Measurements from ENCODE around the gene CNBD2. TPM values are rescaled to one million over a fixed set of nuclear protein-coding genes. Genes with fewer than 3 reads are reported as not detected.
"Not testable (repeated sequence)": the region's sequence is repeated elsewhere in the genome, so short reads cannot be mapped to it uniquely, and the experiment has no call there.

The CNBD2 gene
- polyA plus RNA-seq, 6 donors from 2014 or later, result 13.4 to 23.7 (median 17.5) TPM

DNA sequence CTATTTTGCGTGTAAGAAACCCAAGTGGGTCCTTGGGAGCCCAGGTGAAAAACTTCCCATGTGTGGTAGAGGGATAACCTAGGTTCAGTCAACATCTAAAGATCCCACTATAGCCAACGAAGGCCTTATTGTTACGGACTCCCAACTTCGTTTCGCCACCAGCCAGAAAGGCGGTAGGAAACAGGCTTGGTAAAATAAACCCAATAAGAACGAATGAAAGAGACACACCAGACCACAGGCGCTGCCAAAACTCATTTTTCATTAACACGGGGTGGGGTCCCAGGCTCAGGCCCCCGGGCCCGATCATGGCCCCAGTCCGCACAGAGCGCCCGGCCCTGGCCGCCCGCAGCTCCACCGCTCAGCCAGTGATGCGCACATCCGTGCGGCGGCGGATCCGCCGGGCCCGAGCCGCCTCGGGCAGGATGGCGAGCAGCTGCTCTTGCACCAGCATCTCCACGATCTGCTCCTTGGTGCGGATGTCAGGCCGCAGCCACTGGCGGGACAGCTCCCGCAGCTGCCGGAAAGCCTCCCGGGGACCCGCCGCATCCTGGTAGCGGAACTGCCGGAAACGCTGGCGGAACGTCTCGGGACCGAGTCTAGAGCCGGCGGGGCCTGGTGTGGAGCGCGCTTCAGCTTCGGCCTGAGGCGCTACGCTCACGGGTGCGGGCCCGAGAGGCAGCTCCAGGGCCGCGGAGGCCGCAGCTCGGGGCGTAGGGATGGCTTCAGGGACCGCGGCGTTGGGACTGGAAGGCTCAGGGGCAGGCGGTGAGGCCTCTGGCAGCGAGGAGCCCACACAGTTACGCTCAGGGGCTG is 14.8 kb upstream of the CNBD2 start:
- peaks cover 0 to 1% of the 10 kb centered on the region in 2 donors for H3K36me3 Mint-ChIP-seq
- H3K4me1 Mint-ChIP-seq, result peaks cover 8 to 17% (median 11%) of the 10 kb centered on the region in 3 donors
- no peaks in the 10 kb centered on the region for H3K9me3 Mint-ChIP-seq
- ATAC-seq (ENCODE audit: low read depth in 2 of 2) (peak; percentile 29 to 32), DNase-seq (no peak)
- peak overlapping the region; percentile 98 to 100 (median 99) for H3K27ac Mint-ChIP-seq
- H3K27me3 Mint-ChIP-seq, result no peaks in the 10 kb centered on the region
- H3K4me3 Mint-ChIP-seq, result peak overlapping the region; percentile 95 to 100 (median 99)

DNA sequence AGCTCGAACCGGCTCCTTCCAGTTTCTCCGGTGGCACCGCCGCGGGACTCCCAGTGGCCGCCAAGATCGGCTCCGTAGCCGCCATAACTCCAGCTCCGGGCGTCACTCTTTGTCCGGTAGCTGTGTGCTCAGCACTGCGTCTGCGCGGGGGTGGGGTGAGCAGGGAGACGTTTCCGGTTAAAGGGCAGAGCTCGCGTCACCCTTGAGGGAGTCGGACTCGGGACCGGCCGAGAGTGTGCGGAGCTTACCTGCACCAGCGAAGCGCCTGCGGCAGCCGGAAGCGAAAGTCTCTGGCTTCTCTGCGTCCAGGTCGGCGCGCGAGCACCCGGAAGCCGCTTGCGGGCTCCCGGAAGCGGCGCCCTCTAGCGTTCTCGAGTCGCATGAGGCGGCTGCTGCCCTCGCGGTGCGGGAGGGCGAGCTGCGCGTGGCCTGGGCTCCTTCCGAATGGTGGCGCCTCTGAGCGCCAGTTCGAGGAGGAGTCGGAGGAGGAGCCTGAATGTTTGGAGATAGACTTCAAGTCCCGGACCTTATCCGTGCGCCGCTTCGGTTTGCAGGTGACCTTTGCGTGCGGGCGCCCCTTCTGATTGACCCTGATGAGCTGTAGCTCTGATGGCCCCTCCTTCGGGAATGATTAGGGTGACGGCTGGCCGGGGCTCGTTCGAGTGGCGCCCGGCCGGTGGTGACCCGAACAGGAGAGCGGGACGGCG is 14.0 kb upstream of the CNBD2 start, which contains the start of gene SCAND1:
Gene SCAND1, minus strand, starts transcription at position 303 of the 707 bp plus-strand sequence. Its CDS starts 218 bp downstream, at position 85.
- Mint-ChIP-seq H3K4me3 (peak within 1 kb of the TSS; percentile 95 to 100 (median 99)), H3K36me3 (peaks cover 5 to 9% of the 10 kb centered on the region in 2 donors), H3K27ac (peak within 1 kb of the TSS; percentile 98 to 100 (median 99)), H3K27me3 (no peaks in the 10 kb centered on the region), H3K4me1 (peaks cover 8 to 17% (median 11%) of the 10 kb centered on the region in 3 donors), H3K9me3 (peaks cover 0 to 5% (median 3%) of the 10 kb centered on the region in 7 donors)
- ATAC-seq (ENCODE audit: low read depth in 2 of 2) (peak; percentile 85), DNase-seq (peak; percentile 96)

DNA sequence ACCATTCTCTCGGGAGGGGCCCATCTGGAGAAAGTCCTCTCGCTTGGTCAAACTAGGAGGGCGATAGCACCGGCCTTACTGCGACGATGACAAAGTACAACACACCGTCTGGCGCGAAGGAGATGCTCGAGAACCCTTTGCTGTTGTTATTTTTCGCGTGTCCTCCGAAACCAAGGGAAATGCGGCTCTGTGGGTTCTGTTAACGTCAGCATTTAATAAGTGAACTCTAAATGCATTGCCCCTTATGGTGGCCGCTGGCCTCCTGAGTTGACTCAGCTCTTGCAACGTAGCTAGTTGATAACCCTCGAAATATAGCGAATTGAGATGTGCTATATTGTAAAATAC is 13.5 kb upstream of the CNBD2 start:
- ATAC-seq (ENCODE audit: low read depth in 2 of 2), result peak in 1 of 2 donors; percentile 5
- Mint-ChIP-seq H3K27me3 (no peaks in the 10 kb centered on the region), H3K4me3 (peak overlapping the region; percentile 95 to 100 (median 99))

DNA sequence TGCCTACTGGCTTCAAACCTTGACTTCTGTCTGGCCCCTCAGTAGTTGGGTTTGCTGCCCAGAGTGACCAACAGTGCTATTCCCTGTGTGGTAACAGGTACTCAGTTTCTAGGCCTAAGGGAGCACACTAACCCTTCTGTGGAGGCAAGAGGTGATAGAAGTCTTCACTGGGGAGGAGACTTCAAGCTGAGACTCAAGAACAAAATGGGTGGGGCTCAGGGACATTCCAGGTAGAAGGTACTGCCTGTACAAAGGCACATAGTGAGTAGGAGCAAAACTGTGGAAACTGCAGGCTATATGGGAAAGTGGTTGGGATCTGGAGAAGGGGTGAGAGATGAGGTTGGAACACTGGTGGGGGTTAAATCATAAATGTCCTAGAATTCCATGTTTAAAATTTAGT is 11.8 kb upstream of the CNBD2 start:
- peaks cover 0 to 8% (median 4%) of the 10 kb centered on the region in 7 donors for H3K9me3 Mint-ChIP-seq
- H3K36me3 Mint-ChIP-seq, result peaks cover 7 to 10% of the 10 kb centered on the region in 2 donors
- no peak overlapping the region for H3K27ac Mint-ChIP-seq
- peaks cover 8 to 17% (median 11%) of the 10 kb centered on the region in 3 donors for H3K4me1 Mint-ChIP-seq
- ATAC-seq (ENCODE audit: low read depth in 2 of 2) (no peak), DNase-seq (no peak)
- H3K4me3 Mint-ChIP-seq, result peak overlapping the region in 4 of 8 donors; percentile 25 to 95 (median 63)
- H3K27me3 Mint-ChIP-seq, result peaks cover 0 to 7% (median 0%) of the 10 kb centered on the region in 3 donors

More for the DNA sequence above, 13.5 kb upstream of the CNBD2 start:
- Mint-ChIP-seq H3K36me3 (peaks cover 7 to 10% of the 10 kb centered on the region in 2 donors), H3K9me3 (peaks cover 0 to 8% (median 4%) of the 10 kb centered on the region in 7 donors), H3K4me1 (peaks cover 8 to 17% (median 11%) of the 10 kb centered on the region in 3 donors), H3K27ac (peak overlapping the region; percentile 98 to 100 (median 99))
- DNase-seq, result no peak

DNA sequence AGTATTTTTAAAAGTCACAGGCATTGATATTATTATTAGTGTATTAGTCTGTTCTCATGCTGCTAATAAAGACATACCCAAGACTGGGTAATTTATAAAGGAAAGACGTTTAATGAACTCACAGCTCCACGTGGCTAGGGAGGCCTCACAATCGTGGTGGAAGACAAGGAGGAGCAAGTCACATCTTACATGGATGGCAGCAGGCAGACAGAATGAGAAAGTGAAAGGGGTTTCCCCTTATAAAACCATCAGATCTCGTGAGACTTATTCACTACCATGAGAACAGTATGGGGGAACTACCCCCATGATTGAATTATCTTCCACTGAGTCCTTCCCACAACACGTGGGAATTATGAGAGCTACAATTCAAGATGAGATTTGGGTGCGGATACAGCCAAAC is 9.1 kb upstream of the CNBD2 start:
- H3K27ac Mint-ChIP-seq; H3K9me3 Mint-ChIP-seq; ATAC-seq (ENCODE audit: low read depth in 2 of 2); H3K36me3 Mint-ChIP-seq; H3K4me1 Mint-ChIP-seq; DNase-seq; H3K27me3 Mint-ChIP-seq: not testable (repeated sequence)
- peak overlapping the region in 1 of 8 donors; percentile 67 for H3K4me3 Mint-ChIP-seq

DNA sequence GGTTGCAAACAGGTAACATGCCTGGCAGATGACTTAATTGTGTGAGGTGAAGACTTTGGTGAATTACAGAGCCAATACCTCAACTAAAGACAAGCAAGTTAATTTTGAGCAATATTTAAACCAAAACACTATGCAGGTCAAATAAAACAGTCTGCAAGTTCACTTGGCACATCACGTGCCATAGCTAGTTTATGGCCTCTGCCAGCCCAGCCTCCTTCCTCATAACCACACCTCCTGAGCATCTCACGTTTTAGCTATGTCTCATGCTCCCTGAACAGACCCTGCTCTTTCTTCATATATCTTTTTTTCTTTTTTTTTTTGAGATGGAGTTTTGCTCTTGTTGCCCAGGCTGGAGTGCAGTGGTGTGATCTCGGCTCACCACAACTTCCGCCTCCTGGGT is 4.5 kb upstream of the CNBD2 start:
- peaks cover 0 to 18% (median 0%) of the 10 kb centered on the region in 3 donors for H3K27me3 Mint-ChIP-seq
- H3K4me3 Mint-ChIP-seq, result no peak overlapping the region
- ATAC-seq (ENCODE audit: low read depth in 2 of 2) (no peak), DNase-seq (no peak)
- H3K36me3 Mint-ChIP-seq, result peaks cover 5 to 7% of the 10 kb centered on the region in 2 donors
- H3K9me3 Mint-ChIP-seq, result peaks cover 0 to 8% (median 4%) of the 10 kb centered on the region in 7 donors
- peak overlapping the region in 1 of 6 donors; percentile 27 for H3K27ac Mint-ChIP-seq
- no peaks in the 10 kb centered on the region for H3K4me1 Mint-ChIP-seq

DNA sequence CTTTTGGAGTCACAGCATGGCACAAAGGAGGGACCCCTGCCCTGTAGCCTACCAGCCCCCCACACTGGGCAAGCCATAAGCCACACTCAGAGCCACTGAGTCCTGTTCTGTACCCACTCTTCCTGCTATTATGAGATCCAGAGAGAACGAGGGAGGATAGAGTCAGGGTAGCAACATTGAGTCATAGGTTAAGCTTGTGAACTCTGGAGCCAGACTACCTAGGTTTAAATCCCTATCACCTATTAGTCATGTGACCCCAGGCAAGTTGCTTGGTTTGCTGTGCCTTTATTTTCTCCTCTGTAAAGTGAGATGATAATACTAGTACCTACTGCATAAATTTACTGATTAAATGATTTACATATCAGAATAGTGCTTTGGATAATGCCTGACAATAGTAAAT is 540 bp downstream of the CNBD2 start:
- no peak for DNase-seq
- Mint-ChIP-seq H3K27me3 (peaks cover 0 to 16% (median 0%) of the 10 kb centered on the region in 3 donors), H3K36me3 (no peaks in the 10 kb centered on the region), H3K9me3 (no peaks in the 10 kb centered on the region), H3K27ac (no peak overlapping the region), H3K4me3 (no peak overlapping the region), H3K4me1 (no peaks in the 10 kb centered on the region)
- ATAC-seq (ENCODE audit: low read depth in 2 of 2), result no peak

DNA sequence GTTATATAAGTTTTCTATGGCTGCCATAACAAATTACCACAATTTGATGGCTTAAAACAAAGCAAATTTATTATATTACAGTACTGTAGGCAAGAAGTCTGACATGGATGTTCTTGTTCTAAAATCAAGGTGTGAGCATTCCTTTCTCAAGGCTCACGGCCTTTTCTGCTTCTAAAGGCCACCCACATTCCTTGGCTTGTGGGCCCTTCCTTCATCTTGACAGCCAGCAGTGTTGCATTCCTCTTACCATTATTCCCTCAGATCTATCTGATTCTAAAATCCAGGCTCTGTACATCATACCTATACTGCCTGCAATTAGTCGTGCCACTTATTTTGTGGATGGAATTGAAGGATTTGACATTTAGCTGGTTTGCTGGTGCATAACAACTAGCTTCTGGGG is 3.6 kb downstream of the CNBD2 start:
- DNase-seq (no peak), ATAC-seq (ENCODE audit: low read depth in 2 of 2) (no peak)
- H3K36me3 Mint-ChIP-seq, result no peaks in the 10 kb centered on the region
- H3K27me3 Mint-ChIP-seq, result peaks cover 0 to 22% (median 10%) of the 10 kb centered on the region in 3 donors
- no peaks in the 10 kb centered on the region for H3K9me3 Mint-ChIP-seq
- no peaks in the 10 kb centered on the region for H3K4me1 Mint-ChIP-seq
- no peak overlapping the region for H3K27ac Mint-ChIP-seq
- H3K4me3 Mint-ChIP-seq, result no peak overlapping the region

- H3K36me3 Mint-ChIP-seq, result no peaks in the 10 kb centered on the region
- ATAC-seq (ENCODE audit: low read depth in 2 of 2), result no peak
- no peak overlapping the region for H3K4me3 Mint-ChIP-seq
- no peak overlapping the region for H3K27ac Mint-ChIP-seq
- peaks cover 0 to 22% (median 10%) of the 10 kb centered on the region in 3 donors for H3K27me3 Mint-ChIP-seq
- no peaks in the 10 kb centered on the region for H3K4me1 Mint-ChIP-seq
- no peak for DNase-seq
- no peaks in the 10 kb centered on the region for H3K9me3 Mint-ChIP-seq
Measured at GRCh38 chr20:35972462-35972861, 4.1 kb downstream of the CNBD2 start.

DNA sequence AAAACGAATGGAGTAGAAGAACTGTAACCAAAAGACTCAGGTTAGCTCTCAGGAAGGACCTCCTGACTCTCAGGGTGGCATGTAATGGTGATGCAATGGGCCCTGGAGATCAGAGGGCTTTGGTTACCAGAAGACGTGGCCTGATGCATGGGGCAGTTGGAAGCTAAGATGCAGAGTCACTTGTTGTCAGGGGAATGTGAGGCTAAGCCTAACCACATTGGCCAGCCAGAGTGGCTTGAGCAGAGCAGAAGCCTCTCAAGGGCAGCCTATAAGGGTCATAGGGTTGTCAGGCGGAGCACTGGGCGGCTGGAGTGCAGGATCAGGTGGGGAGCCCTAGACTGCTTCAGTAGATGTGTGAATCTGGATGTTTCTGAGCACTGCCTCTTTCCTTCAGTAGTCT is 5.9 kb downstream of the CNBD2 start:
- no peaks in the 10 kb centered on the region for H3K9me3 Mint-ChIP-seq
- H3K27ac Mint-ChIP-seq, result no peak overlapping the region
- no peak overlapping the region for H3K4me3 Mint-ChIP-seq
- peaks cover 5 to 13% (median 10%) of the 10 kb centered on the region in 3 donors for H3K27me3 Mint-ChIP-seq
- H3K4me1 Mint-ChIP-seq, result peaks cover 0 to 2% (median 0%) of the 10 kb centered on the region in 3 donors
- DNase-seq (no peak), ATAC-seq (ENCODE audit: low read depth in 2 of 2) (no peak)
- no peaks in the 10 kb centered on the region for H3K36me3 Mint-ChIP-seq

- ATAC-seq (ENCODE audit: low read depth in 2 of 2) (no peak), DNase-seq (no peak)
- peaks cover 5 to 13% (median 10%) of the 10 kb centered on the region in 3 donors for H3K27me3 Mint-ChIP-seq
- no peaks in the 10 kb centered on the region for H3K36me3 Mint-ChIP-seq
- H3K4me3 Mint-ChIP-seq, result no peak overlapping the region
- peaks cover 0 to 2% (median 0%) of the 10 kb centered on the region in 3 donors for H3K4me1 Mint-ChIP-seq
- H3K9me3 Mint-ChIP-seq, result no peaks in the 10 kb centered on the region
- H3K27ac Mint-ChIP-seq, result no peak overlapping the region
Measured at GRCh38 chr20:35975576-35976373, 7.4 kb downstream of the CNBD2 start.

- Mint-ChIP-seq H3K9me3 (no peaks in the 10 kb centered on the region), H3K27me3 (peaks cover 5 to 23% (median 18%) of the 10 kb centered on the region in 3 donors), H3K27ac (no peak overlapping the region), H3K4me3 (no peak overlapping the region), H3K4me1 (peaks cover 0 to 2% (median 0%) of the 10 kb centered on the region in 3 donors), H3K36me3 (no peaks in the 10 kb centered on the region)
- ATAC-seq (ENCODE audit: low read depth in 2 of 2), result no peak
- no peak for DNase-seq
Measured at GRCh38 chr20:35978041-35978513, 9.7 kb downstream of the CNBD2 start.

DNA sequence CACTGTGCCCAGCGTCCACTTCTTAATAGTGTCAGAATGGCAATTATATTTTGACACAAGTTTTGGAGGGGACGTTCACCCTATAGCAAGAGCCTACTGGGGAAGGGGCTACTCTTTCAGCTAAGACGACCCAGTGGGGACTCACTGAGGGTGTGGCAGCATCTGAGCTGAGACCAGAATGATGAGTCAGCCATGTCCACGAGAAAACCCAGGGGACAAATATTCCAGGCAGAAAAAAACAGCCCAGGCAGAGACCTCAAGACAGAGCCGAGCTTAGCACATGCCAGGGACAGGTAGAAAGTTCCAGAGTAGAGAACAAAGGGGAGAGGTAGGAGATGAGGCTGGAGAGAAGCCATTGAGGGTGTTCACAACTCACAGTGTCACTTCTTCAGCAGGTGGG is 11.2 kb downstream of the CNBD2 start:
- DNase-seq, result no peak
- H3K27me3 Mint-ChIP-seq, result peaks cover 10 to 23% (median 18%) of the 10 kb centered on the region in 3 donors

More for the DNA sequence above, 11.2 kb downstream of the CNBD2 start:
- ATAC-seq (ENCODE audit: low read depth in 2 of 2), result no peak
- H3K9me3 Mint-ChIP-seq, result no peaks in the 10 kb centered on the region
- H3K36me3 Mint-ChIP-seq, result no peaks in the 10 kb centered on the region
- H3K4me1 Mint-ChIP-seq, result peaks cover 0 to 2% (median 0%) of the 10 kb centered on the region in 3 donors
- H3K4me3 Mint-ChIP-seq, result no peak overlapping the region
- H3K27ac Mint-ChIP-seq, result peak overlapping the region in 1 of 6 donors; percentile 85
